Testis (tissue), 2 donors: ENCODE measurements around the gene CHRM4.

ENCODE experiments used
- CTCF ChIP-seq, 3 experiments: fragments of 450-650 bp in 2 of 3; fragments of 200-600 bp in 1 of 3; sonication (generic) in 1 of 3; IDR thresholded peaks; one replicate each; pipeline ENCODE4 v1.5.1; 2016 to 2019; ENCODE audit warnings: antibody characterized with exemption in 3 of 3, mild to moderate bottlenecking in 2 of 3, moderate library complexity in 1 of 3
- POLR2A ChIP-seq: fragments of 450-650 bp; IDR thresholded peaks from one replicate; pipeline ENCODE4 v1.6.1; 2017; ENCODE audit warnings: antibody characterized with exemption, mild to moderate bottlenecking, moderate library complexity

GRCh38 chr11:46387456-46387855, 4.1 kb downstream of the CHRM4 start:
- TF ChIP-seq CTCF (IDR thresholded peaks at IDR 0.05) (no peak), POLR2A (no peak)
